Measurements from ENCODE around the gene IL1RN. TPM values are rescaled to one million over a fixed set of nuclear protein-coding genes. Genes with fewer than 3 reads are reported as not detected.

Gene IL1RN
- polyA plus RNA-seq, 1 of the 3 experiments (the other 2 are of a cell fraction): not detected

DNA sequence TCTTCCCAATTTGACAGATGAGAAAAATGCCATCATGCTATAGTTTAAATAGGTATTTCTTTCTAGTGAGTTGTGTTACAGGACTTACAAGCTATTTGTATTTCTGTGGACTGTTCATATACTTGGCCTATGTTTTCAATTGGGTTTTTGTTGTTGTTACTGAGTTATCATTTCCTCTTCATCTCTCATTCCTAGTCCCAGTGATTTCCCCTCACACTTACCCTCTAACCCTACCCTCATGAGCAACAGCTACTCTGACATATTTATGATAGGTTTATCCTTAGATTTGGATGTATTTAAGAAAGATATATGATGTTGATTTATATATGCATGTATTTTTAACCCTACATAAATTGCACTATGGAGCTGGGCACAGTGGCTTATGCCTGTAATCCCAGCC is 35.5 kb downstream of the IL1RN start:
- CTCF ChIA-PET: interaction anchor here (0.6 to 4.3 kb wide), 3 partner anchors 25 to 1102 kb away, joined by 3 to 24 read pairs (median 3); no protein-coding TSS in a partner anchor
- no peak overlapping the region for H3K9ac ChIP-seq
- POLR2A ChIA-PET: interaction anchor here (0.6 kb wide), 1 partner anchor 9 kb away, joined by 4 read pairs; no protein-coding TSS in a partner anchor
- no peaks in the 10 kb centered on the region for H3K9me2 ChIP-seq
- H3K4me3 ChIP-seq (ENCODE audit: low read depth in 2 of 2, low read length in 1 of 2): no peak overlapping the region
- no peak overlapping the region for H2AFZ ChIP-seq (ENCODE audit: low read depth)
- H4K20me1 ChIP-seq (ENCODE audit: insufficient read depth): no peaks in the 10 kb centered on the region
- H3K9me3 ChIP-seq: no peaks in the 10 kb centered on the region
- H3K27me3 ChIP-seq (ENCODE audit: insufficient read depth): peaks cover 5% of the 10 kb centered on the region; the same call in 1 of the 2 replicates
- no peaks in the 10 kb centered on the region for H3F3A ChIP-seq (replicated peaks; ENCODE audit: insufficient read depth)
- no peak for DNase-seq
- no peak overlapping the region for H3K27ac ChIP-seq (ENCODE audit: low read depth in 2 of 2, low read length in 1 of 2)
- H3K4me2 ChIP-seq: no peak overlapping the region
- H3K79me2 ChIP-seq (ENCODE audit: insufficient read depth): no peaks in the 10 kb centered on the region
- TF ChIP-seq FOXJ3 (CRISPR knock-in tag; IDR thresholded peaks at IDR 0.05) (no peak), POLR2AphosphoS5 (IDR thresholded peaks at IDR 0.05; ENCODE audit: low read depth, low read length) (no peak), SMC3 (IDR thresholded peaks at IDR 0.05; ENCODE audit: low read depth, low read length) (no peak), EZH2phosphoT487 (IDR thresholded peaks at IDR 0.05; ENCODE audit: borderline replicate concordance, low read depth) (no peak), RCOR1 (IDR thresholded peaks at IDR 0.05; ENCODE audit: low read length) (no peak), RXRA (IDR thresholded peaks at IDR 0.05; ENCODE audit: borderline replicate concordance, low read depth) (no peak), GABPA (IDR thresholded peaks at IDR 0.05; ENCODE audit: low read depth) (no peak), MEF2A (IDR thresholded peaks at IDR 0.05; ENCODE audit: borderline replicate concordance, low read depth) (no peak), FOSL2 (IDR thresholded peaks at IDR 0.05; ENCODE audit: borderline replicate concordance, low read depth) (no peak), JUND (IDR thresholded peaks at IDR 0.05) (no peak), EP300 (IDR thresholded peaks at IDR 0.05; ENCODE audit: borderline replicate concordance in 1 of 2, low read depth in 1 of 2, low read length in 1 of 2) (no peak), TEAD4 (IDR thresholded peaks at IDR 0.05; ENCODE audit: borderline replicate concordance, insufficient read depth) (no peak), RAD21 (IDR thresholded peaks at IDR 0.05; ENCODE audit: low read length) (no peak), TAF1 (IDR thresholded peaks at IDR 0.05; ENCODE audit: borderline replicate concordance, low read depth, low read length) (no peak), RFX5 (IDR thresholded peaks at IDR 0.05; ENCODE audit: low read length) (no peak), SIN3A (IDR thresholded peaks at IDR 0.05; ENCODE audit: borderline replicate concordance, low read depth, low read length) (no peak), ELF1 (IDR thresholded peaks at IDR 0.05) (no peak)
- TF ChIP-seq, protein P1, sequence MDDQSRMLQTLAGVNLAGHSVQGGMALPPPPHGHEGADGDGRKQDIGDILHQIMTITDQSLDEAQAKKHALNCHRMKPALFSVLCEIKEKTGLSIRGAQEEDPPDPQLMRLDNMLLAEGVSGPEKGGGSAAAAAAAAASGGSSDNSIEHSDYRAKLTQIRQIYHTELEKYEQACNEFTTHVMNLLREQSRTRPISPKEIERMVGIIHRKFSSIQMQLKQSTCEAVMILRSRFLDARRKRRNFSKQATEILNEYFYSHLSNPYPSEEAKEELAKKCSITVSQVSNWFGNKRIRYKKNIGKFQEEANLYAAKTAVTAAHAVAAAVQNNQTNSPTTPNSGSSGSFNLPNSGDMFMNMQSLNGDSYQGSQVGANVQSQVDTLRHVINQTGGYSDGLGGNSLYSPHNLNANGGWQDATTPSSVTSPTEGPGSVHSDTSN (IDR thresholded peaks at IDR 0.05): no peak
- H3K4me1 ChIP-seq (ENCODE audit: control insufficient read depth in 1 of 2, insufficient read depth in 2 of 2, low read depth in 1 of 2, low read length in 1 of 2): no peaks in the 10 kb centered on the region
- H3K36me3 ChIP-seq (replicated peaks in 1 of 2; ENCODE audit: control insufficient read depth in 1 of 2, insufficient read depth in 2 of 2, low read length in 1 of 2): no peaks in the 10 kb centered on the region

- no peak overlapping the region for H3K27ac ChIP-seq (ENCODE audit: low read depth in 2 of 2, low read length in 1 of 2)
- DNase-seq: no peak
- H3F3A ChIP-seq (replicated peaks; ENCODE audit: insufficient read depth): no peaks in the 10 kb centered on the region
- no peaks in the 10 kb centered on the region for H4K20me1 ChIP-seq (ENCODE audit: insufficient read depth)
- H3K4me1 ChIP-seq (ENCODE audit: control insufficient read depth in 1 of 2, insufficient read depth in 2 of 2, low read depth in 1 of 2, low read length in 1 of 2): no peaks in the 10 kb centered on the region
- CTCF ChIA-PET: interaction anchor here (1.4 to 4.3 kb wide), 4 partner anchors 27 to 226 kb away, joined by 4 to 24 read pairs (median 8); no protein-coding TSS in a partner anchor
- no peak overlapping the region for H2AFZ ChIP-seq (ENCODE audit: low read depth)
- POLR2A ChIA-PET: no interaction called here
- no peaks in the 10 kb centered on the region for H3K79me2 ChIP-seq (ENCODE audit: insufficient read depth)
- 37% methylated on average over 11 of the region's 11 CpGs for WGBS (ENCODE audit: low lambda C conversion rate)
- TF ChIP-seq ELF1 (IDR thresholded peaks at IDR 0.05): no peak
- TF ChIP-seq, protein P2, sequence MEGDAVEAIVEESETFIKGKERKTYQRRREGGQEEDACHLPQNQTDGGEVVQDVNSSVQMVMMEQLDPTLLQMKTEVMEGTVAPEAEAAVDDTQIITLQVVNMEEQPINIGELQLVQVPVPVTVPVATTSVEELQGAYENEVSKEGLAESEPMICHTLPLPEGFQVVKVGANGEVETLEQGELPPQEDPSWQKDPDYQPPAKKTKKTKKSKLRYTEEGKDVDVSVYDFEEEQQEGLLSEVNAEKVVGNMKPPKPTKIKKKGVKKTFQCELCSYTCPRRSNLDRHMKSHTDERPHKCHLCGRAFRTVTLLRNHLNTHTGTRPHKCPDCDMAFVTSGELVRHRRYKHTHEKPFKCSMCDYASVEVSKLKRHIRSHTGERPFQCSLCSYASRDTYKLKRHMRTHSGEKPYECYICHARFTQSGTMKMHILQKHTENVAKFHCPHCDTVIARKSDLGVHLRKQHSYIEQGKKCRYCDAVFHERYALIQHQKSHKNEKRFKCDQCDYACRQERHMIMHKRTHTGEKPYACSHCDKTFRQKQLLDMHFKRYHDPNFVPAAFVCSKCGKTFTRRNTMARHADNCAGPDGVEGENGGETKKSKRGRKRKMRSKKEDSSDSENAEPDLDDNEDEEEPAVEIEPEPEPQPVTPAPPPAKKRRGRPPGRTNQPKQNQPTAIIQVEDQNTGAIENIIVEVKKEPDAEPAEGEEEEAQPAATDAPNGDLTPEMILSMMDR (IDR thresholded peaks at IDR 0.05): no peak
- no peak overlapping the region for H3K9ac ChIP-seq
- no peaks in the 10 kb centered on the region; the same call in 1 of the 2 replicates for H3K27me3 ChIP-seq (ENCODE audit: insufficient read depth)
- no peaks in the 10 kb centered on the region for H3K9me2 ChIP-seq
- no peaks in the 10 kb centered on the region for H3K9me3 ChIP-seq
- no peak overlapping the region for H3K4me3 ChIP-seq (ENCODE audit: low read depth in 2 of 2, low read length in 1 of 2)
- H3K4me2 ChIP-seq: no peak overlapping the region
- H3K36me3 ChIP-seq (replicated peaks in 1 of 2; ENCODE audit: control insufficient read depth in 1 of 2, insufficient read depth in 2 of 2, low read length in 1 of 2): no peaks in the 10 kb centered on the region
These were observed 37.0 kb downstream of the IL1RN start for GRCh38 chr2:113164215-113164929.

Measured in SK-N-SH (cell line).